MG63 (cell line): Measurements from ENCODE around the gene CDX1. TPM values are rescaled to one million over a fixed set of nuclear protein-coding genes. Genes with fewer than 3 reads are reported as not detected.

ENCODE experiments used
- DNase-seq: peaks from one replicate; pipeline ENCODE4 v3.0.0-alpha.2; 2020
- H3K27me3 ChIP-seq: fragments of 250-450 bp; sonication (Bioruptor Pico); 2 replicates; pipeline ENCODE4 v1.5.1; 2020; ENCODE audit warnings: mild to moderate bottlenecking, moderate library complexity
- H3K36me3 ChIP-seq: fragments of 250-450 bp; sonication (Bioruptor Pico); 2 replicates; pipeline ENCODE4 v1.5.1; 2020; ENCODE audit warnings: mild to moderate bottlenecking, moderate library complexity
- H3K4me3 ChIP-seq: fragments of 250-450 bp; sonication (Bioruptor Pico); 2 replicates; pipeline ENCODE4 v1.5.1; 2020; ENCODE audit warnings: mild to moderate bottlenecking, moderate library complexity
- H3K9me3 ChIP-seq: fragments of 250-450 bp; sonication (Bioruptor Pico); 2 replicates; pipeline ENCODE4 v1.5.1; 2020; ENCODE audit warnings: mild to moderate bottlenecking, moderate library complexity
- total RNA-seq: library from RNA; depleted of rRNA; stranded (reverse); fragments of >200 nt; shearing (Covaris generic); gene quantifications from 2 replicates; pipeline ENCODE4 v1.2.3, GENCODE V29; 2014; ENCODE audit warnings: low replicate concordance

The CDX1 gene
- total RNA-seq, 1 experiment from 2014 or later = 0.07 TPM

- peaks cover 38% of the 10 kb centered on the region for H3K36me3 ChIP-seq
Observed at GRCh38 chr5:150126921-150127265, 39.7 kb upstream of the CDX1 start.

GRCh38 chr5:150129454-150129812 is 37.1 kb upstream of the CDX1 start:
- no peak for DNase-seq
- Histone ChIP-seq H3K27me3 (no peaks in the 10 kb centered on the region), H3K4me3 (no peak overlapping the region), H3K36me3 (peaks cover 31% of the 10 kb centered on the region), H3K9me3 (no peaks in the 10 kb centered on the region)

More at GRCh38 chr5:150126921-150127265, 39.7 kb upstream of the CDX1 start:
- no peaks in the 10 kb centered on the region for H3K9me3 ChIP-seq
- no peaks in the 10 kb centered on the region for H3K27me3 ChIP-seq
- no peak for DNase-seq
- no peak overlapping the region for H3K4me3 ChIP-seq

- Histone ChIP-seq H3K4me3 (no peak overlapping the region), H3K36me3 (peaks cover 31% of the 10 kb centered on the region), H3K27me3 (no peaks in the 10 kb centered on the region), H3K9me3 (no peaks in the 10 kb centered on the region)
- DNase-seq = peak; percentile 66
Observed at GRCh38 chr5:150129813-150130492, 36.6 kb upstream of the CDX1 start.

GRCh38 chr5:150130493-150130922 is 36.1 kb upstream of the CDX1 start:
- H3K36me3 ChIP-seq = peaks cover 28% of the 10 kb centered on the region
- no peaks in the 10 kb centered on the region for H3K9me3 ChIP-seq
- no peak for DNase-seq
- no peak overlapping the region for H3K4me3 ChIP-seq
- H3K27me3 ChIP-seq = no peaks in the 10 kb centered on the region

GRCh38 chr5:150131461-150131860 is 35.1 kb upstream of the CDX1 start:
- no peak for DNase-seq
- no peaks in the 10 kb centered on the region for H3K9me3 ChIP-seq
- H3K27me3 ChIP-seq = no peaks in the 10 kb centered on the region
- peaks cover 26% of the 10 kb centered on the region for H3K36me3 ChIP-seq
- no peak overlapping the region for H3K4me3 ChIP-seq

GRCh38 chr5:150131978-150132694 is 34.4 kb upstream of the CDX1 start:
- Histone ChIP-seq H3K27me3 (no peaks in the 10 kb centered on the region), H3K9me3 (no peaks in the 10 kb centered on the region), H3K4me3 (no peak overlapping the region), H3K36me3 (peaks cover 27% of the 10 kb centered on the region)
- peak; percentile 68 for DNase-seq

- no peaks in the 10 kb centered on the region for H3K9me3 ChIP-seq
- no peak for DNase-seq
- H3K4me3 ChIP-seq = no peak overlapping the region
- H3K36me3 ChIP-seq = peaks cover 27% of the 10 kb centered on the region
- H3K27me3 ChIP-seq = no peaks in the 10 kb centered on the region
Observed at GRCh38 chr5:150132740-150133139, 33.8 kb upstream of the CDX1 start.

GRCh38 chr5:150133581-150134197 is 32.9 kb upstream of the CDX1 start:
- Histone ChIP-seq H3K9me3 (no peaks in the 10 kb centered on the region), H3K4me3 (no peak overlapping the region), H3K27me3 (no peaks in the 10 kb centered on the region), H3K36me3 (peaks cover 29% of the 10 kb centered on the region)
- no peak for DNase-seq

GRCh38 chr5:150134198-150134588 is 32.4 kb upstream of the CDX1 start:
- no peaks in the 10 kb centered on the region for H3K9me3 ChIP-seq
- no peaks in the 10 kb centered on the region for H3K27me3 ChIP-seq
- H3K36me3 ChIP-seq = peaks cover 24% of the 10 kb centered on the region
- H3K4me3 ChIP-seq = no peak overlapping the region
- no peak for DNase-seq

GRCh38 chr5:150135557-150136304 is 30.8 kb upstream of the CDX1 start:
- no peak for DNase-seq
- Histone ChIP-seq H3K27me3 (no peaks in the 10 kb centered on the region), H3K4me3 (no peak overlapping the region), H3K9me3 (no peaks in the 10 kb centered on the region), H3K36me3 (peaks cover 12% of the 10 kb centered on the region)

GRCh38 chr5:150136305-150137167 is 30.0 kb upstream of the CDX1 start:
- H3K4me3 ChIP-seq = no peak overlapping the region
- no peaks in the 10 kb centered on the region for H3K9me3 ChIP-seq
- no peak for DNase-seq
- no peaks in the 10 kb centered on the region for H3K27me3 ChIP-seq
- H3K36me3 ChIP-seq = peaks cover 8% of the 10 kb centered on the region

- Histone ChIP-seq H3K36me3 (peaks cover 10% of the 10 kb centered on the region), H3K4me3 (no peak overlapping the region), H3K9me3 (no peaks in the 10 kb centered on the region), H3K27me3 (no peaks in the 10 kb centered on the region)
- no peak for DNase-seq
Observed at GRCh38 chr5:150137168-150137957, 29.2 kb upstream of the CDX1 start.

GRCh38 chr5:150137997-150138396 is 28.6 kb upstream of the CDX1 start:
- H3K36me3 ChIP-seq = peaks cover 10% of the 10 kb centered on the region
- DNase-seq = peak; percentile 64
- H3K4me3 ChIP-seq = no peak overlapping the region
- H3K27me3 ChIP-seq = no peaks in the 10 kb centered on the region
- H3K9me3 ChIP-seq = no peaks in the 10 kb centered on the region

GRCh38 chr5:150138551-150139265 is 27.9 kb upstream of the CDX1 start:
- peaks cover 10% of the 10 kb centered on the region for H3K36me3 ChIP-seq
- no peaks in the 10 kb centered on the region for H3K27me3 ChIP-seq
- no peaks in the 10 kb centered on the region for H3K9me3 ChIP-seq
- no peak overlapping the region for H3K4me3 ChIP-seq
- DNase-seq = peak; percentile 98

GRCh38 chr5:150139334-150139733 is 27.2 kb upstream of the CDX1 start:
- Histone ChIP-seq H3K27me3 (no peaks in the 10 kb centered on the region), H3K9me3 (no peaks in the 10 kb centered on the region), H3K4me3 (no peak overlapping the region), H3K36me3 (peaks cover 10% of the 10 kb centered on the region)
- DNase-seq = peak; percentile 47
